Measurements from ENCODE around the gene EFCAB14. TPM values are rescaled to one million over a fixed set of nuclear protein-coding genes. Genes with fewer than 3 reads are reported as not detected.

The EFCAB14 gene
- total and polyA plus RNA-seq, 2 of the 8 experiments (the other 6 are each of a cell fraction or from before 2014, with no cell fraction given): 19.4 to 40.4 TPM

DNA sequence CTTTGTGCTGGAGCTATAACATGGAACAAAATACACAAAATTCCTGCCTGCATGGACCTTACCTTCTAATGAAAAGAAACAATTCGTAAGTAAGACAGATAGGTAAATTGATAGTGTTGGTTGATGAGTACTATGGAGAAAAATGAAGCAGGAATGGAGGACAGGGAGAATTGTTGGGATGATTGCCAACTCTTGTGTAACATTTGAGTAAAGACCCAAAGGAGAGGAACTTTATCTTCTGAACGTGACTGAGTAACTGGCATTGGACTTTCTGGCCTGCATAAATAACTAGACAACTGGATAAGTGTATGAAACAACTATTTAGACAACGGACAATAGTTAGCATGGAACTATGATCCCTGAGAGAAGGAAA is 6.8 kb upstream of the EFCAB14 start:
- no peak overlapping the region for H3K27ac ChIP-seq (ENCODE audit: low read depth, low read length)
- H3K27me3 ChIP-seq (replicated peaks in 1 of 4; ENCODE audit: control insufficient read depth in 3 of 4, extremely low read depth in 1 of 4, insufficient read depth in 3 of 4, low read length in 3 of 4): no peaks in the 10 kb centered on the region; a peak in 1 of 7 replicates
- H3K4me2 ChIP-seq (ENCODE audit: insufficient read depth in 1 of 2, low read depth in 2 of 2, low read length in 2 of 2): no peak overlapping the region
- H3K56ac ChIP-seq (replicated peaks; ENCODE audit: insufficient read length, low read depth, low read length): no peak overlapping the region
- POLR2A ChIA-PET (ENCODE audit: partially characterized antibody): interaction anchor here (0.9 kb wide), 1 partner anchor 125 kb away, joined by 3 read pairs; no protein-coding TSS in a partner anchor
- H3K23me2 ChIP-seq (ENCODE audit: low read depth, low read length): no peaks in the 10 kb centered on the region
- H4K20me1 ChIP-seq (replicated peaks in 1 of 2; ENCODE audit: control insufficient read depth in 1 of 2, insufficient read depth in 2 of 2, low read length in 2 of 2): no peaks in the 10 kb centered on the region
- FAIRE-seq (no peak), DNase-seq (ENCODE audit: low read depth in 1 of 2, low spot score in 2 of 2) (no peak)
- H3K9ac ChIP-seq (replicated peaks in 1 of 4; ENCODE audit: extremely low read depth in 1 of 4, low read depth in 3 of 4, low read length in 3 of 4): no peak overlapping the region
- no peak overlapping the region for H3K4ac ChIP-seq (replicated peaks; ENCODE audit: insufficient read length, low read depth, low read length)
- H3K14ac ChIP-seq (ENCODE audit: insufficient read length): no peak overlapping the region
- H3K4me3 ChIP-seq (ENCODE audit: extremely low read depth in 1 of 4, insufficient read depth in 2 of 4, low read depth in 3 of 4, low read length in 4 of 4): no peak overlapping the region
- H2BK15ac ChIP-seq (ENCODE audit: low read length): no peak overlapping the region
- CTCF ChIA-PET (ENCODE audit: partially characterized antibody): interaction anchor here (0.6 to 2.2 kb wide), 28 partner anchors 10 to 712 kb away, joined by 3 to 11 read pairs (median 3); partner anchors contain the start of genes FOXD2, KNCN and TEX38
- H3K36me3 ChIP-seq (ENCODE audit: control insufficient read depth in 2 of 4, insufficient read depth in 4 of 4, low read length in 3 of 4): no peaks in the 10 kb centered on the region
- H3K79me1 ChIP-seq (ENCODE audit: low read depth, low read length): no peaks in the 10 kb centered on the region
- H4K91ac ChIP-seq (replicated peaks; ENCODE audit: insufficient read length, low read length): no peak overlapping the region
- no peak overlapping the region for H3K18ac ChIP-seq (ENCODE audit: extremely low read depth, low read length)
- no peak overlapping the region for H4K5ac ChIP-seq (ENCODE audit: insufficient read length, low read depth, low read length)
- WGBS, 2 experiments (ENCODE audit: extremely low coverage in 1 of 2, insufficient coverage in 1 of 2, insufficient read length in 1 of 2, insufficient replicate concordance in 2 of 2, low coverage in 1 of 2, low lambda C conversion rate in 2 of 2, missing lambda C conversion rate in 1 of 2): 76% methylated on average over 3 of the region's 3 CpGs; no CpG with 5 or more reads in 1 of the 2 experiments
- TF ChIP-seq RAD21 (IDR thresholded peaks at IDR 0.05 in 1 of 2, conservative IDR thresholded peaks at IDR 0.05 in 1 of 2; ENCODE audit: low read depth in 2 of 2, low read length in 2 of 2) (no peak), GTF2F1 (IDR thresholded peaks at IDR 0.05; ENCODE audit: borderline replicate concordance, low read depth, low read length) (no peak), MAFK (IDR thresholded peaks at IDR 0.05; ENCODE audit: low read depth, low read length) (no peak), EP300 (IDR thresholded peaks at IDR 0.05; ENCODE audit: borderline replicate concordance in 1 of 2, low read depth in 2 of 2, low read length in 2 of 2) (no peak), RNF2 (IDR thresholded peaks at IDR 0.05; ENCODE audit: borderline replicate concordance, low read depth, low read length, missing control alignments, poor library complexity, severe bottlenecking) (no peak), HDAC6 (IDR thresholded peaks at IDR 0.05; ENCODE audit: low read depth, low read length) (no peak), SP4 (IDR thresholded peaks at IDR 0.05; ENCODE audit: low read length) (no peak)
- H2BK12ac ChIP-seq (ENCODE audit: low read depth, low read length): no peak overlapping the region
- no peak overlapping the region for H2BK120ac ChIP-seq (replicated peaks; ENCODE audit: low read depth, low read length)
- H4K8ac ChIP-seq (ENCODE audit: extremely low read depth, insufficient read depth, low read length): no peak overlapping the region
- H2AK5ac ChIP-seq (ENCODE audit: low read depth, low read length): no peak overlapping the region
- H2BK20ac ChIP-seq (ENCODE audit: low read length): no peak overlapping the region
- no peaks in the 10 kb centered on the region for H3K79me2 ChIP-seq (ENCODE audit: control insufficient read depth in 1 of 2, insufficient read depth in 2 of 2, low read length in 2 of 2)
- H3K9me3 ChIP-seq (ENCODE audit: insufficient read depth in 2 of 2, low read depth in 1 of 2, low read length in 1 of 2): no peaks in the 10 kb centered on the region
- H3K23ac ChIP-seq (ENCODE audit: insufficient read length): no peak overlapping the region
- H2BK5ac ChIP-seq (ENCODE audit: low read depth, low read length): no peak overlapping the region
- peaks cover 2 to 4% (median 3%) of the 10 kb centered on the region in 4 experiments; a peak in 5 of 7 replicates for H3K4me1 ChIP-seq (replicated peaks in 1 of 4; ENCODE audit: control insufficient read depth in 3 of 4, insufficient read depth in 4 of 4, low read length in 3 of 4)
- no peak overlapping the region for H2AFZ ChIP-seq (ENCODE audit: low read length)
